Measurements from ENCODE around the gene SKIC3.
A peak's percentile ranks its signal among the peaks of the same experiment; 100 is the strongest.

SKIC3 gene

DNA sequence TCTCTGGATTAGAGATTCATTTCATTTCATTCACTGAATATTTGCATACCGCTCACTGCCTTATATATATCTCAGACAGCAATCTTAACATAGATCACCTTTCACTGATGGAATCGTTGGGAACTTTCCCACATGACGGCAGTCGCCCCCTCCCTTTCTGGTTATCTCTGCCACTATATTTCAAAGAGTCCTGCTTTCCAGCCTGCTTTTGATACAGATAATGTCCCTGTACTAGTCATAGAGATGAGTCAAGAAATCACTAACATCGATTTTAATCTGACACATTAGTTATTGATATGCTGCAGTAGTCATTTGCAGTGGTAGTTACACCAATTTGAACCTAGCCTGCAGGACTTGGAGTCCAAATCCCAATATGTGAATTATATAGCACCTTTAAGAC, 8.6 kb upstream of the SKIC3 start:
- Histone ChIP-seq H3K27me3 (replicated peaks; ENCODE audit: control insufficient read depth, insufficient read depth, low read length) (no peaks in the 10 kb centered on the region), H3K4me3 (replicated peaks; ENCODE audit: low read depth, low read length) (no peak overlapping the region), H3K36me3 (ENCODE audit: control insufficient read depth, insufficient read depth, low read length) (no peaks in the 10 kb centered on the region)
- no peak for DNase-seq (ENCODE audit: extremely low read depth, insufficient read length)
- TF ChIP-seq, protein P1, sequence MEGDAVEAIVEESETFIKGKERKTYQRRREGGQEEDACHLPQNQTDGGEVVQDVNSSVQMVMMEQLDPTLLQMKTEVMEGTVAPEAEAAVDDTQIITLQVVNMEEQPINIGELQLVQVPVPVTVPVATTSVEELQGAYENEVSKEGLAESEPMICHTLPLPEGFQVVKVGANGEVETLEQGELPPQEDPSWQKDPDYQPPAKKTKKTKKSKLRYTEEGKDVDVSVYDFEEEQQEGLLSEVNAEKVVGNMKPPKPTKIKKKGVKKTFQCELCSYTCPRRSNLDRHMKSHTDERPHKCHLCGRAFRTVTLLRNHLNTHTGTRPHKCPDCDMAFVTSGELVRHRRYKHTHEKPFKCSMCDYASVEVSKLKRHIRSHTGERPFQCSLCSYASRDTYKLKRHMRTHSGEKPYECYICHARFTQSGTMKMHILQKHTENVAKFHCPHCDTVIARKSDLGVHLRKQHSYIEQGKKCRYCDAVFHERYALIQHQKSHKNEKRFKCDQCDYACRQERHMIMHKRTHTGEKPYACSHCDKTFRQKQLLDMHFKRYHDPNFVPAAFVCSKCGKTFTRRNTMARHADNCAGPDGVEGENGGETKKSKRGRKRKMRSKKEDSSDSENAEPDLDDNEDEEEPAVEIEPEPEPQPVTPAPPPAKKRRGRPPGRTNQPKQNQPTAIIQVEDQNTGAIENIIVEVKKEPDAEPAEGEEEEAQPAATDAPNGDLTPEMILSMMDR (IDR thresholded peaks at IDR 0.05; ENCODE audit: insufficient read depth, low read length, poor library complexity, severe bottlenecking) = no peak

DNA sequence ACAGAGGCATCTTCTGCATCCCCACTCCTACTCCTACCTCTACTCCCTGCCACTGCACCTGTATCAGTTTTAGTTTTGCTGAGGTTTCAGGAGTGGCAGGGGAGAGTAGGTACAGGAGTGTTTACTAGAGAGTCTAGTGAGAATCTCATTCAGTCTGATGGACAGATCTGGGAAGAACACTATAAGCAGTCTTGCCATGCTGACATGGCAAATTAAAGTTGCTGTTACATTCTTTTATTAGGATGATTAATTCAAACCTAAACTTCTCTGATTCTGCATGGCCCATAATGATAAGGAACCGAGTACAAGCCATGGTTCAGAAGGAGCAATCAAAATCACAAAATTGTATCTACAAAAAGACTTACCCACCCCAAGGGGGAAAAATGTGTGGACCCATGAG, 7.5 kb upstream of the SKIC3 start:
- no peak overlapping the region for H3K4me3 ChIP-seq (replicated peaks; ENCODE audit: low read depth, low read length)
- H3K36me3 ChIP-seq (ENCODE audit: control insufficient read depth, insufficient read depth, low read length) = no peaks in the 10 kb centered on the region
- no peaks in the 10 kb centered on the region for H3K27me3 ChIP-seq (replicated peaks; ENCODE audit: control insufficient read depth, insufficient read depth, low read length)
- TF ChIP-seq, protein P1 (IDR thresholded peaks at IDR 0.05; ENCODE audit: insufficient read depth, low read length, poor library complexity, severe bottlenecking) = no peak
- no peak for DNase-seq (ENCODE audit: extremely low read depth, insufficient read length)

DNA sequence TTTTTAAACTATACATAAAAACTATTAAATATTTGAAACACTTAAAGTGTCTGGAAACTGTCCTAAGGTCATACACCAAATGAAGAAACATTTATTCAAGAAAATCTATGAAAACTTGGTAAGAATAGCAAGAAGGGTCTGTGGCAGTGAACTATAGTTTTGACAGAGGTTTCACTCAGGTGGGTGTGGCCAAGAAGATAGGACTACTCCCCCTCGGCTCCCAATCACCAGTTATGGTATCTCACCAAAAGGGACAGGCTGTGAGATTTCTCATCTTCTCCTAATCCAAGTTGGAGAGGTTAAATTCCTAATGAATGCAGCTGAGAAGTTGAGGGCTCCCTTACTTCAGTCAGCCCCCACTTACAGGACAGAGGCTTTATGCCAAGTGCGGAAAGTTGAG, 3.1 kb upstream of the SKIC3 start:
- TF ChIP-seq, protein P1 (IDR thresholded peaks at IDR 0.05; ENCODE audit: insufficient read depth, low read length, poor library complexity, severe bottlenecking) = no peak
- no peaks in the 10 kb centered on the region for H3K27me3 ChIP-seq (replicated peaks; ENCODE audit: control insufficient read depth, insufficient read depth, low read length)

DNA sequence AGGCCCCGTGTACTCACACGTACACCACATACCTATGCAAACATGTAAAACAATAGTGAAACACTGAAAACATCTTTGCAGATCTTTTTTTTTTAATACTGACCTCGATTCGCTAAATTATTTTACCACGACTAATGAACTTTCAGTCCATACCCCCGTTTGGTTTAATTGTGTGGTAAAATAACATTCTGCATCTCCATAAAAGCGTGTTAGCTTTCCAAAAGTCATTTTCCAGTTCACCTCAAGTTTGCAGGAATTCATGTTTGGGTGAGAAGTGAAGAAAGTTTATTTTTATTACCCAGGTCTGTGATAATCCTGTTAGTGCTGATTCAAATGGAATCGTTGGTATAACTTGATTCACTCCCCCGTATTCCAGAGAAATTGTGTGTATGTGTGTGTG, 776 bp upstream of the SKIC3 start:
- Histone ChIP-seq H3K36me3 (ENCODE audit: control insufficient read depth, insufficient read depth, low read length) (no peaks in the 10 kb centered on the region), H3K4me3 (replicated peaks; ENCODE audit: low read depth, low read length) (peak overlapping the region; percentile 76), H3K27me3 (replicated peaks; ENCODE audit: control insufficient read depth, insufficient read depth, low read length) (no peaks in the 10 kb centered on the region)
- TF ChIP-seq, protein P1 (IDR thresholded peaks at IDR 0.05; ENCODE audit: insufficient read depth, low read length, poor library complexity, severe bottlenecking) = no peak
- DNase-seq (ENCODE audit: extremely low read depth, insufficient read length) = no peak

More for the DNA sequence above, 3.1 kb upstream of the SKIC3 start:
- no peak for DNase-seq (ENCODE audit: extremely low read depth, insufficient read length)
- H3K4me3 ChIP-seq (replicated peaks; ENCODE audit: low read depth, low read length) = no peak overlapping the region
- no peaks in the 10 kb centered on the region for H3K36me3 ChIP-seq (ENCODE audit: control insufficient read depth, insufficient read depth, low read length)

DNA sequence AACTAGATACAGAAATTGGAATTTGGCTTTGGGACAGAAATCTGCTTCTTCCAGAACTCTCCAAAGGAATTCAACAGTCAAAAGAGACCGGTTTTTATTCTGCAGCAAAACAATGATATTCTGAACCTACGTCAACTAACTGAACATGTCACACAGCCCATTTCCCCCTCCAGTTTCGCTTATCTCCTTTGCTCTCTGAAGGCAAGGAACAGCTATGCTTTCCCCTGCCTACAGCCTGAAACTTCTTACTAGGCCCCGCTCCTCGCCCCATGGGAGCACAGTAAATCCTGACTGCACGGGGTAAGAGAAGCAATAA, 488 bp downstream of the SKIC3 start:
- Histone ChIP-seq H3K27me3 (replicated peaks; ENCODE audit: control insufficient read depth, insufficient read depth, low read length) (no peaks in the 10 kb centered on the region), H3K36me3 (ENCODE audit: control insufficient read depth, insufficient read depth, low read length) (no peaks in the 10 kb centered on the region), H3K4me3 (replicated peaks; ENCODE audit: low read depth, low read length) (peak overlapping the region; percentile 76)
- DNase-seq (ENCODE audit: extremely low read depth, insufficient read length) = no peak
- TF ChIP-seq, protein P1 (IDR thresholded peaks at IDR 0.05; ENCODE audit: insufficient read depth, low read length, poor library complexity, severe bottlenecking) = no peak

DNA sequence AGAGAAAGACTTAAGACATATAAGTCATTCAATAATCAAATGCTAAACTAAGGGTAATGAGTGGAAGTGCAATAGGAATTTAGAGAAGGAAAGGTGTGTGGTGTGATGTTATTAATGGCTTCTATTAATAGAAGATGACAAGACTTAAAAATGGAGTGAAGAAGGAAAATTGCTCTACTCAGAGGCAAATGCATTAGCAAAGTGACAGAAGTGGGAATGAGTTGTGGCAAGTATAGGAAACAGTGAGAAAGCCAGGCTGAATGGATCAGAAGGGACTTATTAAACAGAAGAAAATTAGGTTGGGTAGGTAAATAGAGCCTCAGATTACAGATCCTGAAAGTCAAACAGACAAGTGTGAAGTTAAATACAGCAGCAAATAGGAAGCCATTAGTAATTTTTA, 5.7 kb downstream of the SKIC3 start:
- Histone ChIP-seq H3K4me3 (replicated peaks; ENCODE audit: low read depth, low read length) (no peak overlapping the region), H3K36me3 (ENCODE audit: control insufficient read depth, insufficient read depth, low read length) (peaks cover 7% of the 10 kb centered on the region), H3K27me3 (replicated peaks; ENCODE audit: control insufficient read depth, insufficient read depth, low read length) (no peaks in the 10 kb centered on the region)
- DNase-seq (ENCODE audit: extremely low read depth, insufficient read length) = no peak
- TF ChIP-seq, protein P1 (IDR thresholded peaks at IDR 0.05; ENCODE audit: insufficient read depth, low read length, poor library complexity, severe bottlenecking) = no peak
